Tibial artery (tissue), 4 donors: ENCODE data around the gene MRC2.

Experiments used
- DNase-seq, 2 donors: peaks; one replicate each; pipeline ENCODE4 v3.0.0-alpha.2; 2019
- H3K27ac ChIP-seq, 2 donors: fragments of 200-600 bp; sonication (generic) in 1 of 2; 1 replicate in 1 of 2; 2 replicates in 1 of 2; pipeline ENCODE4 v1.5.1; 2018 to 2019; ENCODE audit warnings: mild to moderate bottlenecking in 1 of 2
- H3K27me3 ChIP-seq, 2 donors: fragments of 200-600 bp; sonication (generic) in 1 of 2; one replicate each; pipeline versions ENCODE4 v1.5.1 to v1.6.0; 2016 to 2019
- H3K36me3 ChIP-seq, 3 donors: fragments of 200-600 bp; sonication (generic) in 2 of 3; one replicate each; pipeline ENCODE4 v1.5.1; 2016 to 2019; ENCODE audit warnings: mild to moderate bottlenecking in 2 of 3
- H3K4me1 ChIP-seq, 4 donors: fragments of 200-600 bp; sonication (generic) in 2 of 4; 1 replicate in 3 of 4; 2 replicates in 1 of 4; pipeline ENCODE4 v1.5.1; 2016 to 2019
- H3K4me3 ChIP-seq, 2 donors: fragments of 200-600 bp; sonication (generic) in 1 of 2; 1 replicate in 1 of 2; 2 replicates in 1 of 2; pipeline ENCODE4 v1.5.1; 2018 to 2019; ENCODE audit warnings: mild to moderate bottlenecking in 2 of 2
- H3K9me3 ChIP-seq, 3 donors: fragments of 200-600 bp; sonication (generic) in 1 of 3; one replicate each; pipeline ENCODE4 v1.5.1; 2016 to 2019
- CTCF ChIP-seq, 2 experiments: fragments of 200-600 bp in 1 of 2; fragments of 450-650 bp in 1 of 2; IDR thresholded peaks; one replicate each; pipeline ENCODE4 v1.5.1; 2017 to 2019; ENCODE audit warnings: antibody characterized with exemption in 2 of 2, mild to moderate bottlenecking in 1 of 2, moderate library complexity in 1 of 2
- intact Hi-C: fragments of 100-400 bp; cut with DNase I; formaldehyde crosslinking; loops from one replicate; pipeline ENCODE4 v1.15.0; 2023; ENCODE audit warnings: low total_unique reads

Gene MRC2

GRCh38 chr17:62619417-62620155, 7.9 kb upstream of the MRC2 start:
- peaks cover 6 to 37% (median 12%) of the 10 kb centered on the region in 3 donors for H3K36me3 ChIP-seq
- H3K4me1 ChIP-seq, result no peaks in the 10 kb centered on the region
- intact Hi-C loops, result no loop called here
- H3K27me3 ChIP-seq, result no peaks in the 10 kb centered on the region
- no peak for DNase-seq
- no peak overlapping the region for H3K4me3 ChIP-seq
- TF ChIP-seq CTCF (IDR thresholded peaks at IDR 0.05), result no peak
- H3K9me3 ChIP-seq, result no peaks in the 10 kb centered on the region
- no peak overlapping the region for H3K27ac ChIP-seq

- H3K4me1 ChIP-seq, result peaks cover 0 to 4% (median 0%) of the 10 kb centered on the region in 4 donors
- H3K36me3 ChIP-seq, result peaks cover 0 to 21% (median 0%) of the 10 kb centered on the region in 3 donors
- intact Hi-C loops, result no loop called here
- no peaks in the 10 kb centered on the region for H3K27me3 ChIP-seq
- no peaks in the 10 kb centered on the region for H3K9me3 ChIP-seq
- H3K27ac ChIP-seq, result no peak overlapping the region
- H3K4me3 ChIP-seq, result no peak overlapping the region
- no peak for TF ChIP-seq CTCF (IDR thresholded peaks at IDR 0.05)
- DNase-seq, result no peak
Observed at GRCh38 chr17:62621223-62621622, 6.2 kb upstream of the MRC2 start.

- no peaks in the 10 kb centered on the region for H3K9me3 ChIP-seq
- TF ChIP-seq CTCF (IDR thresholded peaks at IDR 0.05), result no peak
- H3K36me3 ChIP-seq, result no peaks in the 10 kb centered on the region
- no peak overlapping the region for H3K4me3 ChIP-seq
- peak overlapping the region in 1 of 2 donors; percentile 83 for H3K27ac ChIP-seq
- intact Hi-C loops, result no loop called here
- H3K27me3 ChIP-seq, result no peaks in the 10 kb centered on the region
- H3K4me1 ChIP-seq, result peaks cover 0 to 33% (median 24%) of the 10 kb centered on the region in 4 donors
- no peak for DNase-seq
Observed at GRCh38 chr17:62625184-62625869, 2.1 kb upstream of the MRC2 start.

GRCh38 chr17:62625870-62626200, 1.6 kb upstream of the MRC2 start:
- H3K4me1 ChIP-seq, result peaks cover 0 to 39% (median 27%) of the 10 kb centered on the region in 4 donors
- no peaks in the 10 kb centered on the region for H3K9me3 ChIP-seq
- intact Hi-C loops, result no loop called here
- peak overlapping the region in 1 of 2 donors; percentile 83 for H3K27ac ChIP-seq
- no peak overlapping the region for H3K4me3 ChIP-seq
- H3K36me3 ChIP-seq, result no peaks in the 10 kb centered on the region
- TF ChIP-seq CTCF (IDR thresholded peaks at IDR 0.05), result no peak
- no peaks in the 10 kb centered on the region for H3K27me3 ChIP-seq
- no peak for DNase-seq

GRCh38 chr17:62626719-62627218, 701 bp upstream of the MRC2 start:
- intact Hi-C loops, result no loop called here
- no peaks in the 10 kb centered on the region for H3K9me3 ChIP-seq
- no peaks in the 10 kb centered on the region for H3K27me3 ChIP-seq
- TF ChIP-seq CTCF (IDR thresholded peaks at IDR 0.05), result no peak
- H3K36me3 ChIP-seq, result no peaks in the 10 kb centered on the region
- H3K4me3 ChIP-seq, result peak overlapping the region; percentile 67 to 87
- H3K4me1 ChIP-seq, result peaks cover 0 to 41% (median 29%) of the 10 kb centered on the region in 4 donors
- DNase-seq, result peak; percentile 70 to 85
- H3K27ac ChIP-seq, result peak overlapping the region; percentile 83 to 91
